Loucy (cell line): ENCODE measurements around the gene AGRN.

Experiments used
- H2AFZ ChIP-seq: fragments of 200-600 bp; sonication (generic); 2 replicates; pipeline ENCODE4 v1.6.0; 2016; ENCODE audit warnings: antibody characterized with exemption, mild to moderate bottlenecking, low read length, moderate library complexity
- H3F3A ChIP-seq: fragments of 200-600 bp; 2 replicates; pipeline ENCODE4 v1.6.0; 2016; ENCODE audit warnings: antibody characterized with exemption, low read depth, mild to moderate bottlenecking
- H3K27me3 ChIP-seq: fragments of 200-600 bp; sonication (generic); 2 replicates; pipeline ENCODE4 v1.6.1; 2014; ENCODE audit warnings: low read length, mild to moderate bottlenecking; ENCODE audit not compliant: insufficient read depth, poor library complexity, severe bottlenecking
- H3K36me3 ChIP-seq: fragments of 200-600 bp; sonication (generic); 2 replicates; pipeline ENCODE4 v1.6.1; 2016; ENCODE audit warnings: low read length; ENCODE audit not compliant: insufficient read depth
- H3K4me1 ChIP-seq: fragments of 200-600 bp; sonication (generic); 2 replicates; pipeline ENCODE4 v1.5.1; 2014; ENCODE audit warnings: low read length, mild to moderate bottlenecking; ENCODE audit not compliant: insufficient read depth, poor library complexity, severe bottlenecking
- H3K4me2 ChIP-seq: fragments of 200-600 bp; sonication (generic); 2 replicates; pipeline ENCODE4 v1.6.0; 2014; ENCODE audit warnings: antibody characterized with exemption, low read length, low read depth, mild to moderate bottlenecking; ENCODE audit not compliant: poor library complexity, severe bottlenecking
- H3K4me3 ChIP-seq: fragments of 200-600 bp; sonication (generic); 2 replicates; pipeline ENCODE4 v1.5.1; 2014; ENCODE audit warnings: low read length, mild to moderate bottlenecking, mixed read lengths; ENCODE audit not compliant: poor library complexity, severe bottlenecking
- H3K79me2 ChIP-seq: fragments of 200-600 bp; sonication (generic); 2 replicates; pipeline ENCODE4 v1.6.1; 2014; ENCODE audit warnings: low read length; ENCODE audit not compliant: insufficient read depth
- H3K9ac ChIP-seq: fragments of 200-600 bp; sonication (generic); 2 replicates; pipeline ENCODE4 v1.6.0; 2014; ENCODE audit warnings: mild to moderate bottlenecking, low read depth, low read length, moderate library complexity; ENCODE audit not compliant: poor library complexity, severe bottlenecking
- H3K9me2 ChIP-seq: fragments of 200-600 bp; sonication (generic); replicated peaks from 2 replicates; pipeline ENCODE4 v1.6.1; 2016; ENCODE audit warnings: low read depth, low read length, mixed read lengths
- H3K9me3 ChIP-seq: fragments of 200-600 bp; sonication (generic); 2 replicates; pipeline ENCODE4 v1.6.1; 2014; ENCODE audit warnings: mild to moderate bottlenecking, antibody characterized with exemption, low read length, low read depth; ENCODE audit not compliant: insufficient read depth
- H4K20me1 ChIP-seq: fragments of 200-600 bp; sonication (generic); 2 replicates; pipeline ENCODE4 v1.6.0; 2014; ENCODE audit warnings: antibody characterized with exemption, low read length, mild to moderate bottlenecking; ENCODE audit not compliant: insufficient read depth, poor library complexity, severe bottlenecking
- CTCF ChIP-seq: fragments of 200-600 bp; sonication (generic); conservative IDR thresholded peaks from 2 replicates; pipeline ENCODE4 v1.5.1; 2014; ENCODE audit warnings: mild to moderate bottlenecking, antibody characterized with exemption, low read length
- EZH2phosphoT487 ChIP-seq: fragments of 200-600 bp; IDR thresholded peaks from 2 replicates; pipeline ENCODE4 v1.6.1; 2018; ENCODE audit warnings: antibody characterized with exemption, mild to moderate bottlenecking, moderate library complexity, borderline replicate concordance

The AGRN gene

GRCh38 chr1:1044455-1045078 is 24.6 kb downstream of the AGRN start:
- Histone ChIP-seq H3K36me3 (no peaks in the 10 kb centered on the region), H3K9me2 (no peaks in the 10 kb centered on the region), H3K9ac (no peak overlapping the region), H3K79me2 (no peaks in the 10 kb centered on the region), H4K20me1 (no peaks in the 10 kb centered on the region), H3K9me3 (no peaks in the 10 kb centered on the region), H3F3A (no peaks in the 10 kb centered on the region), H2AFZ (no peak overlapping the region), H3K4me1 (peaks cover 10% of the 10 kb centered on the region), H3K4me2 (no peak overlapping the region), H3K4me3 (no peak overlapping the region), H3K27me3 (no peaks in the 10 kb centered on the region)
- TF ChIP-seq CTCF (no peak), EZH2phosphoT487 (no peak)

DNA sequence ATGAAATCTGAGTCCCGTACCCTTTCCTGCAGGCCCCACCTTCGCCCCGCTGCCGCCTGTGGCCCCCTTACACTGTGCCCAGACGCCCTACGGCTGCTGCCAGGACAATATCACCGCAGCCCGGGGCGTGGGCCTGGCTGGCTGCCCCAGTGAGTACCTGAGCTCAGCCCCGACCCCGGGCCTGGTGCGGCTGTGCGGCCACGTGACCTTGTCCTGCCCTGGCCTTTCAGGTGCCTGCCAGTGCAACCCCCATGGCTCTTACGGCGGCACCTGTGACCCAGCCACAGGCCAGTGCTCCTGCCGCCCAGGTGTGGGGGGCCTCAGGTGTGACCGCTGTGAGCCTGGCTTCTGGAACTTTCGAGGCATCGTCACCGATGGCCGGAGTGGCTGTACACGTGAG is 25.2 kb downstream of the AGRN start:
- Histone ChIP-seq H3F3A (no peaks in the 10 kb centered on the region), H3K79me2 (no peaks in the 10 kb centered on the region), H3K9me2 (no peaks in the 10 kb centered on the region), H3K9ac (no peak overlapping the region), H3K4me1 (peaks cover 5% of the 10 kb centered on the region), H2AFZ (no peak overlapping the region), H3K27me3 (no peaks in the 10 kb centered on the region), H4K20me1 (no peaks in the 10 kb centered on the region), H3K36me3 (no peaks in the 10 kb centered on the region), H3K9me3 (no peaks in the 10 kb centered on the region), H3K4me3 (no peak overlapping the region), H3K4me2 (no peak overlapping the region)
- no peak for TF ChIP-seq EZH2phosphoT487
- TF ChIP-seq CTCF = no peak

- Histone ChIP-seq H3K79me2 (no peaks in the 10 kb centered on the region), H4K20me1 (no peaks in the 10 kb centered on the region), H3K27me3 (no peaks in the 10 kb centered on the region), H3K4me3 (no peak overlapping the region), H2AFZ (no peak overlapping the region), H3K4me2 (no peak overlapping the region), H3K36me3 (no peaks in the 10 kb centered on the region), H3K4me1 (no peaks in the 10 kb centered on the region), H3F3A (no peaks in the 10 kb centered on the region), H3K9ac (no peak overlapping the region), H3K9me3 (no peaks in the 10 kb centered on the region), H3K9me2 (no peaks in the 10 kb centered on the region)
- TF ChIP-seq EZH2phosphoT487 (no peak), CTCF (no peak)
Observed at GRCh38 chr1:1046243-1046642, 26.3 kb downstream of the AGRN start.
